A172 (cell line): Measurements from ENCODE around the gene NBPF20. TPM values are rescaled to one million over a fixed set of nuclear protein-coding genes. Genes with fewer than 3 reads are reported as not detected.
"Not testable (repeated sequence)": the region's sequence is repeated elsewhere in the genome, so short reads cannot be mapped to it uniquely, and the experiment has no call there.

Experiments
- DNase-seq: peaks from one replicate; pipeline ENCODE4 v3.0.0-alpha.2; 2015; ENCODE audit warnings: low spot score
- total RNA-seq: library from RNA; depleted of rRNA; stranded (reverse); fragments of >200 nt; shearing (Covaris generic); gene quantifications from 2 replicates; pipeline ENCODE4 v1.2.3, GENCODE V29; 2014; rRNA removed

Gene NBPF20
- total RNA-seq = 0.93 and 2.3 TPM in 2 replicates

GRCh38 chr1:145425436-145426029 lies at the start of gene NBPF20:
Gene NBPF20 (minus strand): TSS chr1:145425603. CDS start chr1:145405272, 20,331 bp downstream.
- DNase-seq = peak; percentile 70

GRCh38 chr1:145474837-145475368 lies 49.5 kb upstream of the NBPF20 start:
- not testable (repeated sequence) for DNase-seq

- not testable (repeated sequence) for DNase-seq
Observed at GRCh38 chr1:145472731-145473130, 47.3 kb upstream of the NBPF20 start.

GRCh38 chr1:145471365-145471764 lies 46.0 kb upstream of the NBPF20 start:
- DNase-seq = not testable (repeated sequence)

GRCh38 chr1:145465405-145466144 lies 40.2 kb upstream of the NBPF20 start:
- peak; percentile 42 for DNase-seq

GRCh38 chr1:145464708-145465336 lies 39.4 kb upstream of the NBPF20 start:
- not testable (repeated sequence) for DNase-seq

- DNase-seq = not testable (repeated sequence)
Observed at GRCh38 chr1:145464017-145464416, 38.6 kb upstream of the NBPF20 start.

GRCh38 chr1:145460684-145461083 lies 35.3 kb upstream of the NBPF20 start:
- not testable (repeated sequence) for DNase-seq

GRCh38 chr1:145460048-145460447 lies 34.6 kb upstream of the NBPF20 start:
- DNase-seq = not testable (repeated sequence)

- not testable (repeated sequence) for DNase-seq
Observed at GRCh38 chr1:145459591-145459990, 34.2 kb upstream of the NBPF20 start.

GRCh38 chr1:145459063-145459462 lies 33.7 kb upstream of the NBPF20 start:
- not testable (repeated sequence) for DNase-seq

GRCh38 chr1:145454824-145455177 lies 29.4 kb upstream of the NBPF20 start:
- not testable (repeated sequence) for DNase-seq

- DNase-seq = not testable (repeated sequence)
Observed at GRCh38 chr1:145453873-145454823, 28.7 kb upstream of the NBPF20 start.

GRCh38 chr1:145452506-145452905 lies 27.1 kb upstream of the NBPF20 start:
- not testable (repeated sequence) for DNase-seq

- not testable (repeated sequence) for DNase-seq
Observed at GRCh38 chr1:145451914-145452313, 26.5 kb upstream of the NBPF20 start.

GRCh38 chr1:145445219-145445618 lies 19.8 kb upstream of the NBPF20 start:
- DNase-seq = not testable (repeated sequence)

GRCh38 chr1:145442340-145442739 lies 16.9 kb upstream of the NBPF20 start:
- not testable (repeated sequence) for DNase-seq

GRCh38 chr1:145431363-145432256 lies 6.2 kb upstream of the NBPF20 start:
- DNase-seq = not testable (repeated sequence)

- not testable (repeated sequence) for DNase-seq
Observed at GRCh38 chr1:145430830-145431229, 5.4 kb upstream of the NBPF20 start.

GRCh38 chr1:145429329-145429728 lies 3.9 kb upstream of the NBPF20 start:
- not testable (repeated sequence) for DNase-seq
